OCI-LY7 (cell line): ENCODE results near the gene SCN4A. TPM values are rescaled to one million over a fixed set of nuclear protein-coding genes. Genes with fewer than 3 reads are reported as not detected.

Experiments
- BruUV-seq: library from RNA; stranded (reverse); fragments of 400-500 nt; replicated peaks from 2 replicates; lab custom pipeline; 2021; lab: Mats Ljungman, UMichigan
- CTCF ChIA-PET: fragments of 300-600 bp; sonication (Branson Sonifier 250); formaldehyde crosslinking; loops from one replicate; lab custom pipeline; 2022; ENCODE audit warnings: antibody characterized with exemption; ENCODE audit not compliant: unreplicated experiment; lab: Charles Lee
- POLR2A ChIA-PET: fragments of 300-600 bp; sonication (Branson Sonifier 250); formaldehyde crosslinking; loops from one replicate; lab custom pipeline; 2022; ENCODE audit warnings: antibody characterized with exemption; lab: Charles Lee
- DNase-seq: peaks from one replicate; pipeline ENCODE4 v3.0.0-alpha.2; 2015; ENCODE audit warnings: low spot score
- H2AFZ ChIP-seq: fragments of 200-600 bp; sonication (generic), shearing (Covaris generic); 2 replicates; pipeline ENCODE4 v1.6.1; 2014; ENCODE audit warnings: mild to moderate bottlenecking, antibody characterized with exemption, low read length, moderate library complexity
- H3K27ac ChIP-seq: fragments of 200-600 bp; sonication (generic); 2 replicates; pipeline ENCODE4 v1.5.1; 2014; ENCODE audit warnings: mixed run types, low read depth, mild to moderate bottlenecking, moderate library complexity, low read length, inconsistent platforms; ENCODE audit not compliant: poor library complexity, severe bottlenecking
- H3K36me3 ChIP-seq: fragments of 200-600 bp; sonication (generic); 2 replicates; pipeline ENCODE4 v1.6.1; 2014; ENCODE audit warnings: mild to moderate bottlenecking, antibody characterized with exemption, low read length, moderate library complexity, mixed read lengths; ENCODE audit not compliant: insufficient read depth
- H3K4me1 ChIP-seq: fragments of 200-600 bp; sonication (generic); 2 replicates; pipeline ENCODE4 v1.5.1; 2014; ENCODE audit warnings: mild to moderate bottlenecking, low read length; ENCODE audit not compliant: insufficient read depth, poor library complexity, severe bottlenecking
- H3K4me2 ChIP-seq: fragments of 200-600 bp; sonication (generic); 2 replicates; pipeline ENCODE4 v1.6.1; 2014; ENCODE audit warnings: mild to moderate bottlenecking, low read length
- H3K4me3 ChIP-seq: fragments of 200-600 bp; sonication (generic); 2 replicates; pipeline ENCODE4 v1.5.1; 2014; ENCODE audit warnings: mild to moderate bottlenecking, low read depth, low read length; ENCODE audit not compliant: poor library complexity, severe bottlenecking
- H3K79me2 ChIP-seq: fragments of 200-600 bp; sonication (generic); 2 replicates; pipeline ENCODE4 v1.6.1; 2016; ENCODE audit warnings: low read depth, mild to moderate bottlenecking, low read length, moderate library complexity, mixed read lengths; ENCODE audit not compliant: insufficient read depth
- H3K9me2 ChIP-seq: fragments of 200-600 bp; sonication (generic); 2 replicates; pipeline ENCODE4 v1.6.1; 2016; ENCODE audit warnings: mild to moderate bottlenecking, low read length, mixed read lengths; ENCODE audit not compliant: insufficient read depth
- H3K9me3 ChIP-seq: fragments of 200-600 bp; sonication (generic); 2 replicates; pipeline ENCODE4 v1.6.1; 2014; ENCODE audit warnings: mild to moderate bottlenecking, mixed run types, low read length, mixed read lengths
- H4K20me1 ChIP-seq: fragments of 200-600 bp; sonication (generic); 2 replicates; pipeline ENCODE4 v1.6.1; 2014; ENCODE audit warnings: mild to moderate bottlenecking, antibody characterized with exemption, low read length, moderate library complexity, mixed read lengths; ENCODE audit not compliant: insufficient read depth
- CTCF ChIP-seq: fragments of 200-600 bp; sonication (generic); conservative IDR thresholded peaks from 2 replicates; pipeline ENCODE4 v1.5.1; 2014; ENCODE audit warnings: mild to moderate bottlenecking, antibody characterized with exemption, low read length, moderate library complexity, mixed read lengths
- EZH2phosphoT487 ChIP-seq: fragments of 200-600 bp; sonication (generic); IDR thresholded peaks from 2 replicates; pipeline ENCODE4 v1.6.1; 2018; ENCODE audit warnings: low read depth, borderline replicate concordance, mild to moderate bottlenecking, mixed run types, antibody characterized with exemption, low read length, moderate library complexity, mixed read lengths
- intact Hi-C: fragments of 100-400 bp; cut with micrococcal nuclease; formaldehyde crosslinking; loops from one replicate; pipeline ENCODE4 v1.10.0; 2022; ENCODE audit not compliant: unreplicated experiment
- total RNA-seq, 2 experiments: library from RNA; depleted of rRNA in 1 of 2; stranded (reverse); fragments of >200 nt in 1 of 2; shearing (Covaris generic) in 1 of 2; gene quantifications; 2 replicates each; pipeline ENCODE4 v1.2.3, GENCODE V29; 2014 to 2022

The SCN4A gene
- total RNA-seq, 2 experiments from 2014 or later = 6.4 to 9.0 TPM

- Histone ChIP-seq H2AFZ (no peak overlapping the region), H3K36me3 (peaks cover 91% of the 10 kb centered on the region), H3K27ac (no peak overlapping the region), H3K9me2 (no peaks in the 10 kb centered on the region), H3K9me3 (no peaks in the 10 kb centered on the region), H3K4me2 (no peak overlapping the region), H3K4me1 (peaks cover 4% of the 10 kb centered on the region), H3K4me3 (no peak overlapping the region), H3K79me2 (peaks cover 34% of the 10 kb centered on the region), H4K20me1 (0 out of 2 replicates have a peak, but pooled peaks cover 3% of the 10 kb centered on the region)
- TF ChIP-seq CTCF (no peak), EZH2phosphoT487 (no peak)
- intact Hi-C loops = no loop called here
- no TSS peak for BruUV-seq
- ChIA-PET POLR2A (no interaction called here), CTCF (interaction anchor here (0.6 kb wide), 1 partner anchor 40 kb away, joined by 3 read pairs; no protein-coding TSS in a partner anchor)
- no peak for DNase-seq
Observed at GRCh38 chr17:64006361-64007088, 33.8 kb upstream of the SCN4A start.

- DNase-seq = no peak
- peaks cover 26% of the 10 kb centered on the region for H3K79me2 ChIP-seq
- no peak overlapping the region for H2AFZ ChIP-seq
- no peak for TF ChIP-seq CTCF
- no peak for TF ChIP-seq EZH2phosphoT487
- no peak overlapping the region for H3K4me3 ChIP-seq
- H3K4me1 ChIP-seq = no peaks in the 10 kb centered on the region
- ChIA-PET CTCF (no interaction called here), POLR2A (no interaction called here)
- H3K27ac ChIP-seq = no peak overlapping the region
- no peaks in the 10 kb centered on the region for H3K9me2 ChIP-seq
- no peak overlapping the region for H3K4me2 ChIP-seq
- H4K20me1 ChIP-seq = 0 out of 2 replicates have a peak, but pooled peaks cover 3% of the 10 kb centered on the region
- no peaks in the 10 kb centered on the region for H3K9me3 ChIP-seq
- intact Hi-C loops = no loop called here
- H3K36me3 ChIP-seq = peaks cover 86% of the 10 kb centered on the region
- no TSS peak for BruUV-seq
Observed at GRCh38 chr17:64005734-64006167, 33.0 kb upstream of the SCN4A start.
